Measurements from ENCODE around the gene WDFY4.

DNA sequence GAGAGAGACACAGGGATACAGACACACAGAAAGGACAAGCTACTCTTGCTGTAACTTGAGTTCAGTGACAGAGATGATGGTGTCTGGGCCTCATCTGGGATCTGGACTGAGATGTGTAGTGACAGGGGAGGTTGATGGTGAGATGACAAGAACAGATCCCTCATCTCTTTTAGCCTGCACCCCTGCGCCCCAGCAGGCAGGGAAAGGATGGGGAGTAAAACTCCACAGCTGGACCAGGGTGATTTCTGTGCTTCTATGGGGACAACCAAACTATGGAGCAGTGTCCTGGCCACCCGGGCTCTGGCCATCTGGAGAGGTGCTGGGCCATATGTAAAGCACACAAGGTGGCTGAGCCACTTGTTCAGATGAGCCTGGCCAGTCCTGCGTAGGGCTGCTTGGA, 259.5 kb downstream of the WDFY4 start:
- TF ChIP-seq, protein P1, sequence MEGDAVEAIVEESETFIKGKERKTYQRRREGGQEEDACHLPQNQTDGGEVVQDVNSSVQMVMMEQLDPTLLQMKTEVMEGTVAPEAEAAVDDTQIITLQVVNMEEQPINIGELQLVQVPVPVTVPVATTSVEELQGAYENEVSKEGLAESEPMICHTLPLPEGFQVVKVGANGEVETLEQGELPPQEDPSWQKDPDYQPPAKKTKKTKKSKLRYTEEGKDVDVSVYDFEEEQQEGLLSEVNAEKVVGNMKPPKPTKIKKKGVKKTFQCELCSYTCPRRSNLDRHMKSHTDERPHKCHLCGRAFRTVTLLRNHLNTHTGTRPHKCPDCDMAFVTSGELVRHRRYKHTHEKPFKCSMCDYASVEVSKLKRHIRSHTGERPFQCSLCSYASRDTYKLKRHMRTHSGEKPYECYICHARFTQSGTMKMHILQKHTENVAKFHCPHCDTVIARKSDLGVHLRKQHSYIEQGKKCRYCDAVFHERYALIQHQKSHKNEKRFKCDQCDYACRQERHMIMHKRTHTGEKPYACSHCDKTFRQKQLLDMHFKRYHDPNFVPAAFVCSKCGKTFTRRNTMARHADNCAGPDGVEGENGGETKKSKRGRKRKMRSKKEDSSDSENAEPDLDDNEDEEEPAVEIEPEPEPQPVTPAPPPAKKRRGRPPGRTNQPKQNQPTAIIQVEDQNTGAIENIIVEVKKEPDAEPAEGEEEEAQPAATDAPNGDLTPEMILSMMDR (IDR thresholded peaks at IDR 0.05), result no peak
- TF ChIP-seq POLR2A (IDR thresholded peaks at IDR 0.05), result no peak
- no peak for TF ChIP-seq POLR2AphosphoS5 (IDR thresholded peaks at IDR 0.05; ENCODE audit: insufficient read depth in 1 of 2, low read depth in 1 of 2)
